A549 (cell line): ENCODE measurements around the gene TMEM255B. TPM values are rescaled to one million over a fixed set of nuclear protein-coding genes. Genes with fewer than 3 reads are reported as not detected.

Experiments
- ATAC-seq, 2 experiments: fragments of 200-7000 bp in 1 of 2; fragments of >200 bp in 1 of 2; cut with Nextera tagmentation in 1 of 2; cut with Tn5 transposase in 1 of 2; 3 replicates each; pipeline versions ENCODE4 v1.8.0 to v1.9.1; 2018 to 2020; ENCODE audit warnings: mild to moderate bottlenecking in 1 of 2, moderate library complexity in 1 of 2
- CTCF ChIA-PET: fragments of 300-600 bp; sonication (Branson Sonifier 250); formaldehyde crosslinking; extraction: SDS; loops from one replicate; lab custom pipeline; 2021; ENCODE audit warnings: antibody characterized with exemption, inconsistent platforms; lab: Yijun Ruan, JAX
- POLR2A ChIA-PET: fragments of 350-600 bp; formaldehyde crosslinking; extraction: SDS; loops from one replicate; lab custom pipeline; 2021; ENCODE audit warnings: antibody characterized with exemption, inconsistent platforms; lab: Yijun Ruan, JAX
- DNase-seq, 2 experiments: peaks; one replicate each; pipeline versions ENCODE4 v3.0.0 to v3.0.0-alpha.2; 2011 to 2016; ENCODE audit warnings: low read depth in 1 of 2, low spot score in 1 of 2
- FAIRE-seq: peaks from 2 replicates; lab custom pipeline; 2011; peaks lifted over from hg19 to GRCh38; lab: Jason Lieb, UNC
- H3K27ac ChIP-seq, 2 experiments: fragments of >200 bp; sonication (Bioruptor Twin); formaldehyde crosslinking; 3 replicates each; pipeline ENCODE4 v1.5.1; 2016 to 2017
- H3K4me1 ChIP-seq: fragments of >200 bp; sonication (Bioruptor Twin); formaldehyde crosslinking; 3 replicates; pipeline ENCODE4 v1.6.1; 2016
- H3K4me2 ChIP-seq: fragments of >200 bp; sonication (Bioruptor Twin); formaldehyde crosslinking; 3 replicates; pipeline ENCODE4 v1.6.1; 2016
- H3K4me3 ChIP-seq: fragments of >200 bp; sonication (Bioruptor Twin); formaldehyde crosslinking; 3 replicates; pipeline ENCODE4 v1.5.1; 2016
- H3K9me3 ChIP-seq: fragments of >200 bp; sonication (Bioruptor Twin); formaldehyde crosslinking; 3 replicates; pipeline ENCODE4 v1.6.1; 2016
- CBX2 ChIP-seq: fragments of 200-600 bp; sonication (generic); IDR thresholded peaks from 2 replicates; pipeline ENCODE4 v1.6.1; 2016; ENCODE audit warnings: low read depth, mild to moderate bottlenecking, borderline replicate concordance
- CEBPB ChIP-seq, 2 experiments: fragments of >200 bp in 1 of 2; sonication (Bioruptor Twin) in 1 of 2; formaldehyde crosslinking in 1 of 2; IDR thresholded peaks; 2 replicates each; pipeline ENCODE4 v1.6.1; 2012 to 2016
- E2F6 ChIP-seq: IDR thresholded peaks from 2 replicates; pipeline ENCODE4 v1.6.1; 2012; ENCODE audit warnings: low read depth, borderline replicate concordance
- EHF ChIP-seq: fragments of 250-450 bp; sonication (Bioruptor Pico); IDR thresholded peaks from 2 replicates; pipeline ENCODE4 v1.5.0; 2020; ENCODE audit warnings: mild to moderate bottlenecking
- ESRRA ChIP-seq: fragments of 150-350 bp; IDR thresholded peaks from 2 replicates; pipeline ENCODE4 v1.6.1; 2014; ENCODE audit warnings: mild to moderate bottlenecking, low read length, borderline replicate concordance
- FOXS1 ChIP-seq: fragments of 250-450 bp; sonication (Bioruptor Pico); IDR thresholded peaks from 2 replicates; pipeline ENCODE4 v1.5.0; 2020; ENCODE audit warnings: mild to moderate bottlenecking, moderate library complexity
- GATA3 ChIP-seq: IDR thresholded peaks from 2 replicates; pipeline ENCODE4 v1.6.1; 2012; ENCODE audit warnings: borderline replicate concordance
- HDAC2 ChIP-seq: fragments of 200-600 bp; sonication (generic); IDR thresholded peaks from 2 replicates; pipeline ENCODE4 v1.6.1; 2016
- HEYL ChIP-seq: fragments of 250-450 bp; sonication (Bioruptor Pico); IDR thresholded peaks from 2 replicates; pipeline ENCODE4 v1.8.0; 2021; ENCODE audit warnings: mild to moderate bottlenecking, moderate library complexity
- HOXA7 ChIP-seq: fragments of 250-450 bp; sonication (Bioruptor Pico); IDR thresholded peaks from 2 replicates; pipeline ENCODE4 v1.5.0; 2020; ENCODE audit warnings: mild to moderate bottlenecking, moderate library complexity
- HOXB13 ChIP-seq: fragments of 250-450 bp; sonication (Bioruptor Pico); IDR thresholded peaks from 2 replicates; pipeline ENCODE4 v1.5.0; 2020; ENCODE audit warnings: low read depth, mild to moderate bottlenecking, moderate library complexity
- JUN ChIP-seq, 2 experiments: fragments of >200 bp; sonication (Bioruptor Twin); formaldehyde crosslinking; IDR thresholded peaks; 2 replicates in 1 of 2; 3 replicates in 1 of 2; pipeline ENCODE4 v1.6.1; 2016 to 2017
- JUNB ChIP-seq: fragments of >200 bp; sonication (Bioruptor Twin); formaldehyde crosslinking; IDR thresholded peaks from 2 replicates; pipeline ENCODE4 v1.6.1; 2016
- KDM1A ChIP-seq: fragments of 200-600 bp; sonication (generic); IDR thresholded peaks from 2 replicates; pipeline ENCODE4 v1.6.1; 2016; ENCODE audit warnings: low read depth, mild to moderate bottlenecking
- MAX ChIP-seq: IDR thresholded peaks from 2 replicates; pipeline ENCODE4 v1.6.1; 2012
- MAZ ChIP-seq: fragments of 150-350 bp; IDR thresholded peaks from 2 replicates; pipeline ENCODE4 v1.6.1; 2014; ENCODE audit warnings: antibody characterized with exemption, low read depth, low read length, borderline replicate concordance
- NR3C1 ChIP-seq: fragments of >200 bp; sonication (Bioruptor Twin); formaldehyde crosslinking; IDR thresholded peaks from 3 replicates; pipeline ENCODE4 v1.6.1; 2017
- PHF8 ChIP-seq: fragments of 200-600 bp; sonication (generic); IDR thresholded peaks from 2 replicates; pipeline ENCODE4 v1.6.1; 2016; ENCODE audit warnings: low read depth, mild to moderate bottlenecking, antibody characterized with exemption, moderate library complexity, borderline replicate concordance
- RAD21 ChIP-seq, 2 experiments: fragments of >200 bp in 1 of 2; sonication (Bioruptor Twin) in 1 of 2; formaldehyde crosslinking in 1 of 2; IDR thresholded peaks in 1 of 2; conservative IDR thresholded peaks in 1 of 2; 2 replicates in 1 of 2; 3 replicates in 1 of 2; pipeline ENCODE4 v1.6.1; 2012 to 2018; ENCODE audit warnings: inconsistent platforms in 1 of 2
- TP53 ChIP-seq: fragments of 250-450 bp; sonication (Bioruptor Pico); IDR thresholded peaks from 2 replicates; pipeline ENCODE4 v1.5.0; 2021; ENCODE audit warnings: mild to moderate bottlenecking, moderate library complexity
- USF2 ChIP-seq: fragments of 450-650 bp; IDR thresholded peaks from 2 replicates; pipeline ENCODE4 v1.6.1; 2014; ENCODE audit warnings: antibody characterized with exemption
- ZC3H11A ChIP-seq: fragments of 450-650 bp; IDR thresholded peaks from 2 replicates; pipeline ENCODE4 v1.6.1; 2014; ENCODE audit warnings: antibody characterized with exemption, mild to moderate bottlenecking
- ZFP36 ChIP-seq: fragments of 450-650 bp; IDR thresholded peaks from 2 replicates; pipeline ENCODE4 v1.6.1; 2014; ENCODE audit warnings: borderline replicate concordance; ENCODE audit not compliant: partially characterized antibody
- WGBS: methylation state at CpG from one replicate; pipeline ENCODE4 v1.1.6; 2017; ENCODE audit errors: missing lambda C conversion rate; 5-methylcytosine and 5-hydroxymethylcytosine counted together
- polyA plus RNA-seq, 4 experiments: library from polyadenylated mRNA; depleted of rRNA in 3 of 4; stranded (reverse); fragments of >200 nt; fragmentation: RNase III in 1 of 4; extraction: RNeasy Plus Mini Kit Qiagen cat#74134 plus additional on column Dnase treatment in 1 of 4; gene quantifications; 2 replicates in 3 of 4; 3 replicates in 1 of 4; pipeline ENCODE4 v1.2.3, GENCODE V29; 2011 to 2017
- TF ChIP-seq, protein P1 (sequence below): IDR thresholded peaks from 2 replicates; pipeline ENCODE4 v1.6.1; 2012
- TF ChIP-seq, protein P2 (sequence below): fragments of >200 bp; sonication (Bioruptor Twin); formaldehyde crosslinking; IDR thresholded peaks from 2 replicates; pipeline ENCODE4 v1.6.1; 2016

TMEM255B gene
- polyA plus RNA-seq, 2 of the 4 experiments (the other 2 are of a cell fraction): 0.54 to 1.1 TPM

GRCh38 chr13:113815151-113816058, 56.4 kb downstream of the TMEM255B start:
- ChIA-PET POLR2A (no interaction called here), CTCF (interaction anchor here (1.2 kb wide), 1 partner anchor 89 kb away, joined by 3 read pairs; no protein-coding TSS in a partner anchor)
- Histone ChIP-seq H3K27ac (no peak overlapping the region), H3K4me2 (no peak overlapping the region), H3K4me3 (no peak overlapping the region), H3K4me1 (peaks cover 15% of the 10 kb centered on the region), H3K9me3 (no peaks in the 10 kb centered on the region)
- ATAC-seq: no peak
- WGBS: 76% methylated on average over 34 of the region's 42 CpGs
- TF ChIP-seq NR3C1 (no peak), TP53 (CRISPR knock-in tag) (no peak), MAZ (no peak), MAX (no peak), ZFP36 (no peak), CEBPB (IDR thresholded peaks at IDR 0.05) (no peak), CBX2 (no peak), JUNB (no peak), E2F6 (no peak), USF2 (no peak), JUN (IDR thresholded peaks at IDR 0.05) (no peak), KDM1A (no peak)
- no peak for DNase-seq
- FAIRE-seq: no peak

GRCh38 chr13:113816254-113816929, 57.4 kb downstream of the TMEM255B start:
- WGBS: 52% methylated on average over 23 of the region's 25 CpGs
- TF ChIP-seq HEYL (no peak), HDAC2 (no peak), TP53 (CRISPR knock-in tag) (no peak), CBX2 (no peak), ESRRA (no peak), HOXB13 (no peak), JUNB (no peak), EHF (no peak), HOXA7 (CRISPR knock-in tag) (no peak), ZC3H11A (no peak), ZFP36 (no peak), PHF8 (no peak), RAD21 (conservative IDR thresholded peaks at IDR 0.05 in 1 of 2, IDR thresholded peaks at IDR 0.05 in 1 of 2) (no peak), GATA3 (no peak), FOXS1 (CRISPR knock-in tag) (no peak)
- TF ChIP-seq, protein P1, sequence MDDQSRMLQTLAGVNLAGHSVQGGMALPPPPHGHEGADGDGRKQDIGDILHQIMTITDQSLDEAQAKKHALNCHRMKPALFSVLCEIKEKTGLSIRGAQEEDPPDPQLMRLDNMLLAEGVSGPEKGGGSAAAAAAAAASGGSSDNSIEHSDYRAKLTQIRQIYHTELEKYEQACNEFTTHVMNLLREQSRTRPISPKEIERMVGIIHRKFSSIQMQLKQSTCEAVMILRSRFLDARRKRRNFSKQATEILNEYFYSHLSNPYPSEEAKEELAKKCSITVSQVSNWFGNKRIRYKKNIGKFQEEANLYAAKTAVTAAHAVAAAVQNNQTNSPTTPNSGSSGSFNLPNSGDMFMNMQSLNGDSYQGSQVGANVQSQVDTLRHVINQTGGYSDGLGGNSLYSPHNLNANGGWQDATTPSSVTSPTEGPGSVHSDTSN: no peak
- TF ChIP-seq, protein P2, sequence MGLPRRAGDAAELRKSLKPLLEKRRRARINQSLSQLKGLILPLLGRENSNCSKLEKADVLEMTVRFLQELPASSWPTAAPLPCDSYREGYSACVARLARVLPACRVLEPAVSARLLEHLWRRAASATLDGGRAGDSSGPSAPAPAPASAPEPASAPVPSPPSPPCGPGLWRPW: no peak
- POLR2A ChIA-PET: no interaction called here
- FAIRE-seq (no peak), DNase-seq (no peak), ATAC-seq (no peak)
- Histone ChIP-seq H3K4me2 (no peak overlapping the region; the same call in 2 of the 3 replicates), H3K9me3 (no peaks in the 10 kb centered on the region), H3K4me3 (no peak overlapping the region), H3K4me1 (peaks cover 24% of the 10 kb centered on the region), H3K27ac (0 out of 6 replicates have a peak overlapping the region, but pooled peaks of 1 of the 2 experiments have one; percentile 12)
- CTCF ChIA-PET: interaction anchor here (0.6 to 1.3 kb wide), 10 partner anchors 14 to 395 kb away, joined by 3 to 4 read pairs (median 3); no protein-coding TSS in a partner anchor
